ENCODE results near the gene C10orf88.
"Not testable (repeated sequence)": the region's sequence is repeated elsewhere in the genome, so short reads cannot be mapped to it uniquely, and the experiment has no call there.

C10orf88 gene

GRCh38 chr10:122957474-122957873, 3.4 kb upstream of the C10orf88 start:
- no peak for DNase-seq

- DNase-seq: no peak
Observed at GRCh38 chr10:122955892-122956291, 1.9 kb upstream of the C10orf88 start.

- DNase-seq: no peak
Observed at GRCh38 chr10:122954731-122955050, 664 bp upstream of the C10orf88 start.

GRCh38 chr10:122949296-122949695, 4.7 kb downstream of the C10orf88 start:
- DNase-seq: no peak

- no peak for DNase-seq
Observed at GRCh38 chr10:122939856-122940543, 14.0 kb downstream of the C10orf88 start.

GRCh38 chr10:122939133-122939855, 14.7 kb downstream of the C10orf88 start:
- DNase-seq: no peak

GRCh38 chr10:122931088-122931906, 22.7 kb downstream of the C10orf88 start:
- no peak for DNase-seq

GRCh38 chr10:122930140-122930539, 23.9 kb downstream of the C10orf88 start:
- no peak for DNase-seq

- DNase-seq: no peak
Observed at GRCh38 chr10:122915700-122916099, 38.3 kb downstream of the C10orf88 start.

- no peak for DNase-seq
Observed at GRCh38 chr10:122911889-122912484, 42.0 kb downstream of the C10orf88 start.

- DNase-seq: no peak
Observed at GRCh38 chr10:122910310-122910709, 43.7 kb downstream of the C10orf88 start, which contains the start of gene FAM24A. Gene FAM24A (plus strand): TSS chr10:122910610. CDS start chr10:122911635, 1,025 bp downstream.

GRCh38 chr10:122903861-122904260, 50.2 kb downstream of the C10orf88 start:
- DNase-seq: not testable (repeated sequence)

GRCh38 chr10:122894261-122894944, 59.6 kb downstream of the C10orf88 start:
- DNase-seq: no peak

GRCh38 chr10:122884166-122884565, 69.9 kb downstream of the C10orf88 start:
- no peak for DNase-seq

GRCh38 chr10:122882766-122883165, 71.3 kb downstream of the C10orf88 start:
- no peak for DNase-seq

All from bone marrow (tissue), 2 donors.